GM21825 (cell line): ENCODE data around the gene RNF166.

Experiments
- ATAC-seq: cut with Tn5 transposase; IDR thresholded peaks from one replicate; pipeline ENCODE4 v1.9.1; 2021; ENCODE audit warnings: mild to moderate bottlenecking, moderate library complexity; ENCODE audit not compliant: unreplicated experiment

Gene RNF166

GRCh38 chr16:88655053-88655732, 51.0 kb downstream of the RNF166 start:
- no peak for ATAC-seq

- no peak for ATAC-seq
Measured at GRCh38 chr16:88654363-88655052, 51.7 kb downstream of the RNF166 start.

- no peak for ATAC-seq
Measured at GRCh38 chr16:88653596-88654362, 52.4 kb downstream of the RNF166 start.

- ATAC-seq: no peak
Measured at GRCh38 chr16:88653101-88653500, 53.1 kb downstream of the RNF166 start.

GRCh38 chr16:88652762-88653063, 53.5 kb downstream of the RNF166 start:
- no peak for ATAC-seq

GRCh38 chr16:88651989-88652761, 54.0 kb downstream of the RNF166 start:
- ATAC-seq: no peak

GRCh38 chr16:88651276-88651988, 54.8 kb downstream of the RNF166 start:
- peak; percentile 70 for ATAC-seq

- peak; percentile 55 for ATAC-seq
Measured at GRCh38 chr16:88650749-88651275, 55.4 kb downstream of the RNF166 start, which contains the start of gene CYBA. Gene CYBA (minus strand): TSS chr16:88651053. CDS start chr16:88651013, 40 bp downstream.

GRCh38 chr16:88649924-88650748, 56.1 kb downstream of the RNF166 start:
- ATAC-seq: peak; percentile 7

GRCh38 chr16:88649195-88649923, 56.8 kb downstream of the RNF166 start:
- no peak for ATAC-seq

GRCh38 chr16:88647178-88648070, 58.8 kb downstream of the RNF166 start:
- ATAC-seq: no peak
